NCI-H2171 (cell line): ENCODE results near the gene UBB.
"Not testable (repeated sequence)": the region's sequence is repeated elsewhere in the genome, so short reads cannot be mapped to it uniquely, and the experiment has no call there.

Experiments
- DNase-seq: peaks from one replicate; lab custom pipeline; 2025; lab: John Stamatoyannopoulos, UW

The UBB gene

DNA sequence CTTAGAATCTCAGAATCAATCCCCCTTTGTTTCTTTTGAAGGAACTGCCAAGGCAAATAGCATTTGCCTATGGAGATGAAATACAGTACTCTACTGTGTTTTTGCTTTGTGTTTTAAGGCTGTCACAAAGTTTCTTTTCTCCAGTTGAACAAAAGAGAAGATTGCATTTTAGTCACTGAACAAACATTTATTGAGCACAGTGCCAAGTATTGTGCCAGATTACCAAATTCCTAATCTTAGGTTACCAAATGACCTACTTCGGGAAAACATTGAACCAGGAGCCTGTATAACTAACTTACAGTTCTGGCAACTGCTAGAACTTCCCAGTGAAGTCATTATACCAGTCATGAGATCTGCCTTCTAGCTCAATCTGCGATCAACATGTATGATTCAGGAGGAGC, 3.0 kb upstream of the UBB start:
- no peak for DNase-seq

DNA sequence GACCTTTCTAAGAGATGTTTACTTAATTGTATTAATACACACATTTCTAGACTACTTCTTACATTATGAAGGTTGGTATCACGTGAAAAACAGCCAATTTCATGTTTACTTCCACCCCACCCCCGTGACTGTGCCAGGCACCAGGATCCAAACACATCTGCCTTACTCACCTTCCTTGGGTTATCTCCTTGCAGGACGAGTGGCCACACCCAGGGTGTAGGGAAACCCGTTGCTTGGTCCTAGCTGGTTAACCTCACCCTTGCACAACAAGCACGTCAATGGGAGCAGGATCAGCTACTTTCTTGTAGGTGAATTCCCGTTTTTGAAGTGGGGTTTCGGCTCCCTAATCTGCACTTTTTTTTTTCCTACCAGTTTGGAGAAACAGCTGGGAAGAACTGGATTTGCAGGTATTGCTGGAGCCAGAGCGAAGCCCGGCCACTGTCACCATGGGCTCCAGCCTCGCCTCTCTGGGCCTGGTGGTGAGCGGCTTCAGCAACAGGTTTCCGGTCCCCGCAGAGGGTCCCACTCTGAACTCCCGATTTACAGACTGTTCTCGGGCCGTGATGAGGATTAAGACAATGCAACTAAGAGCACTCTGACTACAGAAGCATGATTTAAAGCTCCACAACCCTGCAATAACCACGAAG, 2.1 kb upstream of the UBB start:
- DNase-seq, result no peak

DNA sequence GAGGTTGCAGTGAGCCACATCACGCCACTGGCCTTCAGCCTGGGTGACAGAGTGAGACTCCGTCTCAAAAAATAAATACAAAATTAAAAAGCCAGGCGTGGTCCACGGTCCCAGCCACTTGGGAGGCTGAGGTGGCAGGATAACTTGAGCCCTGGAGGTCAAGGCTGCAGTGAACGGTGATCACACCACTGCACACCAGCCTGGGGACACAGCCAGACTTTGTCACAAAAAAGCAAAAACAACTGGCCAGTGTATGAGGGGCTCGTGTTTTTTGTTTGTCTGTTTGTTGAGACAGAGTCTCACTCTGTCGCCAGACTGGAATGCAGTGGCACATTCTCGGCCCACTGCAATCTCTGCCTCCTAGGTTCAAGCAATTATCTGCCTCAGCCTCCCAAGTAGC, 1.2 kb upstream of the UBB start:
- no peak for DNase-seq

DNA sequence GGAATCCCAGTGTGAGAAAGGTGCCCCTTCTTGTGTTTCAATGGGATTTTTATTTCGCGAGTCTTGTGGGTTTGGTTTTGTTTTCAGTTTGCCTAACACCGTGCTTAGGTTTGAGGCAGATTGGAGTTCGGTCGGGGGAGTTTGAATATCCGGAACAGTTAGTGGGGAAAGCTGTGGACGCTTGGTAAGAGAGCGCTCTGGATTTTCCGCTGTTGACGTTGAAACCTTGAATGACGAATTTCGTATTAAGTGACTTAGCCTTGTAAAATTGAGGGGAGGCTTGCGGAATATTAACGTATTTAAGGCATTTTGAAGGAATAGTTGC, 567 bp downstream of the UBB start:
- DNase-seq, result no peak

DNA sequence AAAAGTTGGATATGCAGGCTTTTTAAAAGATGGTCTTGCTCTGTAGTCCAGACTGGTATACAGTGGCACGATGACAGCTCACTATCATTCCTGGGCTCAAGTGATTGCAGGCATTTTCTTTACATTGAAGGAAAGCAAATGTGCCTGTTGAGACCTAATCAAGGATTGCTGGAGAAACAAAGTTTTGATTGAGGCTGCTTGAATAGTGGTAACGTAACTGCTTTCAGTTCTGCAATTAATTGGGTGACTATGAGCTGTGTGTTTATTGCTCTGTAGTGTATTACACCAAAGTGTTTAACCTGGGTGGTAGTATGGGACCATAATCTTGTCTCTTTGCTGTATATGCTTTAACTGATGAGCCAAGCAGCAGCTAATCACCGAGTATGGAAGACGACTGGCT, 2.3 kb downstream of the UBB start:
- no peak for DNase-seq

DNA sequence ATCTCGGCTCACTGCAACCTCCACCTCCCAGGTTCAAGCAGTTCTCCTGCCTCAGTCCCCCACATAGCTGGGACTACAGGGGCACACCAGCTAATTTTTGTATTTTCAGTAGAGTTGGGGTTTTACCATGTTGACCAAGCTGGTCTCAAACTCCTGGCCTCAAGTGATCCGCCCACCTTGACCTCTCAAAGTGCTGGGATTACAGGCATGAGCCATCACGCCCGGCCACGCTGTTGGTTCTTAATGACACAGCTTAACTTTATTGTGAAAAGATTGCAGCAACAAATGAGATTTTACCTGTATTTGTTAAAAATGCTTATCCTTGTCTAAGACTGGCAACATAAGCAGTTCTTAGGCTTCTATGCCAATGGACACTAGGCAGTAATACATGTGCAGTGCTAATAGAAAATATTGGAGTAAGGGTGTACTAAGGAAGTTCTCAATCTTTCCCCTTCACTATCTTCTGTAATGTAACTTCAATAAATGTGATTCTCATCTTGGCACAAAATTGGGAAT, 2.9 kb downstream of the UBB start:
- no peak for DNase-seq

DNA sequence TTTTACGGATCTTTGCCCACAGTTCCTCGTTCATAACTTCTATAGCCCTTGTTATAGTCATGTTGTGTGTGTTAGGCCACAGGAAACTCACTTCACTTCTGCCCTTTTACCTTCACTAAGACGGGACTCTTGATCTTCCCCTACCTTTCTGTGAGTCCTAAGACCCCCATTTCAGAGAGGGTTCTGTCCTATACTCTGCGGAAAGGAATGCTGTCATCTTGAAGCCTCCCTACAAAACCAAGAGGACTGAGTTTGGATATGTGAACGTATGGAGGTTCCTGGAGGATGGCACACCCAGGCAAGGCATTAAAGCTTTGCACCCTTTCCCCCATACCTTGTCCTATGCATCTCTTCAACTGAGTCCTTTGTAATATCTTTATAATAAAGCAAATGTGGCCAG, 3.7 kb downstream of the UBB start:
- DNase-seq, result no peak

DNA sequence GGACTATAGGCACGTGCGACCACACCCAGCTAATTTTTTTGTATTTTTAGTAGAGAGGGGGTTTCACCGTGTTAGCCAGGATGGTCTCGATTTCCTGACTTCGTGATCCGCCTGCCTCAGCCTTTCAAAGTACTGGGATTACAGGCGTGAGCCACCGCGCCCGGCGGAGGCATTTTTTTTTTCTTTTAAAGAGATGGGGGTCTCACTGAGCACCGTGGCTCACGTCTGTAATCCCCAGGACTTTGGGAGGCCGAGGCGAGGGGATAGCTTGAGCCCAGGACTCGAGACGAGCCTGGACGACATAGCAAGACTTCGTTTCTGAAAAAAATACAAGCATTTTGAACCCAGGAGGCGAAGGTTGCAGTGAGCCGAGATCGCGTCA, 5.2 kb downstream of the UBB start:
- not testable (repeated sequence) for DNase-seq

DNA sequence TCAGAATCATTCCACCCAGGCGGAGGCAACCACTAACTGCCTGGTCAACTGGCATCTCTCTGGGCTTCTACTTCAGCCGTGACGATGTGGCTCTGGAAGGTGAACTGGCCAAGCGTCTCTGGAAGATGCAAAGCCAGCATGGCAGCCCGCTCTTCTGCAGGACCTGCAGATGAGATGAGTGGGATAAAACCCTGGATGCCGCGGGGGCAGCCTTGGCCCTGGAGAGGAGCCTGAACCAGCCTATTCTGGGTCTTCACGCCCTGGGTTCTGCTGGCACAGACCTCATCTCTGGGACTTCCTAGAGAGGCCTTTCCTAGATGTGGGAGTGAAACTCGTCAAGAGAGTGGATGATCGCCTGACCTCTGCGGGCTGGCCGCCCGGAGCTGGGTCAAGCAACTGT, 10.6 kb downstream of the UBB start:
- no peak for DNase-seq

DNA sequence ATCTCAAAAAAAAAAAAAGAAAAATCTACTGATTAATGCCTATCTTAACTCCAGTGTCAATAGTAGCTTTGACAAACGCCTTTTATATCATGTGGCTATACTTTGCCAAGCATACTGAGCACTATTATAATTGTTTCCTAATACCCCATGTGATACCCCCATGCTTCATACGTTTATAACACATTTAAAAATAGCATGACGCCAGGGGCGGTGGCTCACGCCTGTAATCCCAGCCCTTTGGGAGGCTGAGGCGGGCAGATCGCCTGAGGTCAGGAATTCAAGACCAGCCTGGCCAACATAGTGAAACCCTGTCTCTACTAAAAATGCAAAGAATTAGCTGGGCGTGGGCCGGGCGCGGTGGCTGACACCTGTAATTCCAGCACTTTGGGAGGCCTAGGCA, 11.6 kb downstream of the UBB start:
- DNase-seq, result not testable (repeated sequence)

DNA sequence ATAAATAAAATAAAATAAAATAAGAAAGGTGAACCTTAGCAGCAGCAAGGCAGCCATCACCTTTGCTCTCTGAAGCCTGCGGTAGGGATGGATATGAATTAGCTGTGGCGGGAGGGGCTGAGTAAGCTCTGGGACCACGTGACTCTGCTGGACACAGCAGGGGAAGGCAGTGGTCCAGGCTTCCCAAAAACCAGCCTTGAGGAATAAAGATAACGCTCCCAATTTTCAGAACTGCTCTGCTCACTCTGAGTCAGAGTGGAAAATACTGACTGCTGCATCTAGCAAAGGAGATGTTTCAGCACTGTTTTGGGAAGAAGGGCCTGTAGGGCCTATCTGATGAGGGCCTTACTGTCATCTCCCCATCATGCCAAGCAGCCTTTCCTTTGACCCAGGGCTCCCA, 15.0 kb downstream of the UBB start:
- not testable (repeated sequence) for DNase-seq

DNA sequence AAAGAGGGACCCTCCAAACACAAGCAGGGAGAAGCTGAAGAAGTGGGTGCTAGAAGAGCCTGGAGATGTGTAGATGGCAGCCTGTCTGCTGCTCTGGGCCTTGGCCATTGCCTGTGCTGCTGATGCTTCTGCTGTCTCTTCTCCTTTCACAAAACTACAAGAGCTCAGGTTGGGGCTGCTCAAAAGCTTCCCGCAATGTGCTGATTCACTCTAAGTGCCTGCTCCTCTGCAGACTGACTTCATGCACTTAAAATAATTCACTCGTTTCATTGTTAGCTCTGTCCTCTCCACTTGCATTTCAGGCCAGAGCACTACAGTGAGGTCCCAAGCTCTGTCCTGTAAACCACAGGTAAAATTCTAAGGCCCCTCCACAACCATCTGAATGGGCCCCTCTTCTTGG, 15.8 kb downstream of the UBB start:
- DNase-seq, result not testable (repeated sequence)

DNA sequence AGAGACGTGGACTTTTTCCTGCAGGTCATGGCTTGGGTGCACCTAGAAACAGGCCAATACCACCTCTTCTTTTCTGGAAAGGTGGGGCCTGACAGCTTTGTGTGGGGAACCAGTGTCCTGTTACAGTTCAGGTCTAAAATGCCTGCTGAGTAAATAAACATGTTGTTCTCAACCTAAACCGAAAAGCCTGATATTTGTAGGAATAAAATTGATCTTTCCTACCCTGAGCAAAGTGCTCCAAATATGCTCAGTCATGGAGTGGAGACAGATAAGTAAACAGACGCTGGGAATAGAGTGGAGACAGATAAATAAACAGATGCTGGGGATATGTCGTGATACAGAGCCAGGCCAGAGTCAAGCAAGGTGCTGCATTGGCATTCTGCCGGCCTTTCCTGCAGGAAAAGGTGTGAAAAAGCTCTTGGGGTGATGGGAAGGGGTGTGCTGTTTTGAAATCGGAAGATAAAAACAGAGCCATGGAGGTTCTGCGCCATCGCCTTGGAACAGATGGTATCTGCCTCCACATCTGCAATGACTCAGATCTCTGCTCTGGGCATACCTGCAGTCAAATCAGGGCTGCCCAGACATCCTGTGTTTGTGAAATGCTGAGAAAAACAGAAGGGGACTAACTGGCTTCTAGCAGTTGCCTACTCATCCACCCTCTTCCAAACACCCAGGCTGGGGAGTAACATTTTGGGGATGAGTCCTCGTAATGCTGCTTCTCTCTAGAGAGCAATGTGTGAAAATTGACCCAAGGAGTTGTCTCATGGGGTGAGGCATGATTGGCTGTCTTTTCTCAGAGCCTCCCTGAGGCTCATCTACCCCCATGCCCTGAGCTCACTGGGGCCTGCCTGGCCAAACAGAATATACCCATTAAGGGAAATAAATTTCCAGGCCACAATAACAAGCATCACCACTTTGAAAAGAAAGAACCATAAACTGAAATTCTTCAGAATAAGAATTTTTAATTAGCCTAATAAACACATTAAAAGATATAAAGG, 17.7 kb downstream of the UBB start:
- DNase-seq, result peak; percentile 77

DNA sequence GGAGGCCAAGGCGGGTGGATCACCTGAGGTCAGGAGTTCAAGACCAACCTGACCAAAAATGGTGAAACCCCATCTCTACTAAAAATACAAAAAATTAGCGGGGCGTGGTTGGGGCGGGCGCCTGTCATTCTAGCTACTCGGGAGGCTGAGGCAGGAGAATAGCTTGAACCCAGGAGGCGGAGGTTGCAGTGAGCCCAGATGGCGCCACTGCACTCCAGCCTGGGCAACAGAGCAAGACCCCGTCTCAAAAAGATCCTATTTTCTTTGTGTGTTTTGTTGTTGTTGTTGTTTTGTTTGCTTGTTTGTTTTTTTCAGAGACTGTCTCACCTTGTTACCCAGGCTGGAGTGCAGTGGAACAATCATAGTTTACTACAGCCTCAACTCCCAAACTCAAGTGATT, 23.0 kb downstream of the UBB start:
- DNase-seq, result not testable (repeated sequence)

DNA sequence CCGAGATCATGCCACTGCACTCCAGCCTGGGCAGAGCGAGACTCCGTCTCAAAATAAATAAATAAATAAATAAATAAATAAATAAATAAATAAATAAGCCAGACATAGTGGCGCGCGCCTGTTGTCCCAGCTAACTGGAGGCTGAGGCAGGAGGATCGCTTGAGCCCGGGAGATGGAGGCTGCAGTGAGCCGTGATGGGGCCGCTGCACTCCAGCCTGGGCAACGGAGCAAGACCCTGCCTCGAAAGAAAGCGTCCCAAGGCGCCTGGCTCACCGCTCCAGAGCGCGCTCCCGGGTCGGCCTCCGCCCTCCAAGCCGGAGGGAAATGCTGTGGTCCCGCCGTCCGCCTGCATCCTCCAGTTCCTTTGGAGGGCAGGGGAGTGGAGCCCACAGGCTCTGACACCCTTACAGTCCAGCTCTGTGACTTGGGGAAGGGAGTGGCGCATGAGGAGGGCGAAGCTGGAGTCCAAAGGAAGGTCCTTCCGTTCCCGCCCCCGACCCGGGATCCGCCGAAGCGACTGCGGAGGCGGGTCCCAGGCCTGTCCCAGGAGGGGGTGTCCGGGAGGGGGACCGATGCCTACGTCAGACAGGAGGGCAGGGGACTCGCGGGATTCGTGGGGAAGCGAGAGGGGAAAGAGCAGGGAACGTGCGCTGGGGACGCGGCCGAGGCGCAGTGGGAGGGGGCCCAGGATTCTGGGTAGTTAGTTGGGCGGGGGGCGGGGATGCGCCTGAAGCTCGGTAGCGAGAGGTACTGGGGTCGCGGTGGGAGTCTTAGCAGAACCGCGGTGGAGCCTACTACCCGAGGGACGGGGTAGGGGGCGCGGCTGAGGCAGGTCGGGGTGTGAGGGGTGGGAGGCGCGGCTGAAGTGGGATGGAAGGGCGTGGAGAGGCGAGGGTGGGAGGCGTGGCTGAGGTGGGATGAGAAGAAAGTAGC, 26.1 kb downstream of the UBB start:
- DNase-seq, result no peak

DNA sequence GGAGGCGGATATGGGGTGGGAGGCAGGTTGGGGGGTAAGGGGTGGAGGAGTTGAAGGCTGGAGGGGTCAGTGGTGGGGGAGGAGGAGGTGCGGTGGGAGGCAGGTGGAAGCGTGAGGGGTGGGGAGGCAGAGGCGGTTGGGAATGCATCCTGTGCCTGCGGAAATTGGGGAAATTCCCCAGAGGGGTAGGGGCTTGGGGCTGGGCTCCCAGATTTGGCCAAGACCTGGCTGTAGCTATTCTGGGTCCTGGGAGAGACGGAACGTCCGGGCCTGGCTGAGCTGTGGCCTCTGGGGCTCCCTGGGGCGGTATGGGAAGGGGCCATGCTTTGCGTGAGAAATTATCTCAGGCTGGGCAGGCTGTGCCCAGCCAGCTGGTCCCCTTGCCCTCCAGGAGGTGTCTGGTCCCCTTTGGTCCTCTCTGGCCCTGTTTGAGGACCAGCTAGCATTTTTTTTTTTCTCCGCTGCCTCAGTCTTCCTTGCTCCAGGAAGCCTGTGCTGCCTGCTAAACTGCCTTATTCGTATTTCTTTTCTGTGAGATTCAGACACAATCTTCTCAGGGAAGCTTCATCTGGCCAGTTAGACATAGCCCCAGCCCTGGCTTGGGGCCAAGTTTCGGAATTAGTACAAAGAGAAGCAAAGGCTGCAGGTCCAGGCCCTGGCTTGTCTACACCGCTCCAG, 27.2 kb downstream of the UBB start:
- DNase-seq, result peak; percentile 27

DNA sequence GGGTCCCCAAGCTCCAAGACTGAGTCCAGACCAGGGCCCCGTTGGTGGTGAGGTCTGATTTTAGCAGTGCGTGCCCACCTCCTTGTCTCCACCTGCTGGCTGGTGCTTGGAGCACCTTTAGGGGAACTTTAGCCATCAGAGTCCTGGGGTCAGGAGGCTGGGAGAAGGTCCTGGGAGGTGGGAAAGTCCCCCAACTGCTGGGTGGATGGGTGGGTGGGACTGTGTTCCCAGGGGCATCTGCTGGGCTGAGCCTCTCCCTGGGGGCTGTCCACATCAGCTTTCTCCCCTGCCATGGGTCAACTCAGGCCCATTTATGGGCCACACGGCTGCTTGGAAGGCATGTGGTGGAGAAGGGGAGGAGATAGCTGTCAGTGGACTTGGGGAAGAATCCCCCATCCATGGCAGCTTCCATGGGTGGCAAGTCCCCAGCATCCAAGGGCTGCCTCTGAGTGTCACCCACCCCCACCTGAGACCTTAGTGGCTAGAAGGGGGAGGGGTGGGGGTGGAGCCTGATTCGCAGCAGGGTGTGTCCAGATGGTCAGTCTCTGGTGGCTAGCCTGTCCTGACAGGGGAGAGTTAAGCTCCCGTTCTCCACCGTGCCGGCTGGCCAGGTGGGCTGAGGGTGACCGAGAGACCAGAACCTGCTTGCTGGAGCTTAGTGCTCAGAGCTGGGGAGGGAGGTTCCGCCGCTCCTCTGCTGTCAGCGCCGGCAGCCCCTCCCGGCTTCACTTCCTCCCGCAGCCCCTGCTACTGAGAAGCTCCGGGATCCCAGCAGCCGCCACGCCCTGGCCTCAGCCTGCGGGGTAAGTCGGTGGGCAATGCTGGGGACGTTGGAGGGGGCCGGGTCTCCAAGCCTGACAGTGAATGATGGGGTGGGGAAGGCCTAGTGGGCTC, 34.4 kb downstream of the UBB start, which contains the start of gene TRPV2:
TRPV2 (plus strand) TSS at position 541 of the 894 bp plus-strand sequence. CDS start 2,098 bp downstream, outside the sequence.
- no peak for DNase-seq

DNA sequence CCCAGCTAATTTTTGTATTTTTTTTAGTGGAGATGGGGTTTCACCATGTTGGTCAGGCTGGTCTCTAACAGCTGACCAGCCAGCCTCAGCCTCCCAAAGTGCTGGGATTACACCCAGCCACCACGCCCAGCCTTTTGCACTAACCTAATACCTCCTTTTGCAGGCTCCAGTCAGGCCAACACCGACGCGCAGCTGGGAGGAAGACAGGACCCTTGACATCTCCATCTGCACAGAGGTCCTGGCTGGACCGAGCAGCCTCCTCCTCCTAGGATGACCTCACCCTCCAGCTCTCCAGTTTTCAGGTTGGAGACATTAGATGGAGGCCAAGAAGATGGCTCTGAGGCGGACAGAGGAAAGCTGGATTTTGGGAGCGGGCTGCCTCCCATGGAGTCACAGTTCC, 36.5 kb downstream of the UBB start:
- no peak for DNase-seq

DNA sequence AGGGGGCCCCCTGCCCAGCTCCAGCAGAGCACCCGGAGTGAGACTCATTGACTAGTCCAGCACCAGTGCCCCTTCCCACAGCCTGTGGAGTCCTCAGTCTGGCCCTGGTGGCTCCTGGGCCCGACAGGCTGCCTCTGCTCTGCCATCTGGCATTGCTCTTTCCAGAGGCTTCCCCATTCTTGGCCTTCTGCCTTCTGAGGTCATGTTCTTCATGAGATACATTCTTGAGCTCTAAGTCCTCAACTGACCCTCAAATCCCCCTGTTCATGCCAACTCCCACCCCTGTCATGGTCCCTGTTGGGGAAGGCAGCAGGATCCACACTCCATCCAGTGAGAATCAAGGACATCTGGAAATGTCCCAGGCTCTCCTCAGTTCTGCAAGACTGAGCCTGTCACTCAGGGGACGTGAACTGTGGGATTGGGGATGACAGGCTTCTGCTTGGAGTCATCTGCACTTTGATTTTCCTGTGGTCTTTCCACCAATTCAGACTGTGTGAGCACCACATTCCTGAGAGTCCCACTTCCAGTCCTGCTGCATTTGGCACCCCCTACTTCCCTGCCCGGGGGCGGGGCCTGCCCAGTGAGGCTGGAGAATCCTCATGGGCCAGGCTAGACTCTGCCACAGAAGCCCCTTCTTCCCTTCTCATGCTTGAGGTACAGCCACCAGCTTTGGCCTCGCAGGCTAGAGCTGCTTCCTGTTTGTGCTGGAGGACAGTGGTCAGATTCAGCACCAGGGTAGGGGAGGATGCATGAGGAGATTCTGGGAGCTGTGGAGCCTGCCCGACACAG, 37.2 kb downstream of the UBB start:
- no peak for DNase-seq

DNA sequence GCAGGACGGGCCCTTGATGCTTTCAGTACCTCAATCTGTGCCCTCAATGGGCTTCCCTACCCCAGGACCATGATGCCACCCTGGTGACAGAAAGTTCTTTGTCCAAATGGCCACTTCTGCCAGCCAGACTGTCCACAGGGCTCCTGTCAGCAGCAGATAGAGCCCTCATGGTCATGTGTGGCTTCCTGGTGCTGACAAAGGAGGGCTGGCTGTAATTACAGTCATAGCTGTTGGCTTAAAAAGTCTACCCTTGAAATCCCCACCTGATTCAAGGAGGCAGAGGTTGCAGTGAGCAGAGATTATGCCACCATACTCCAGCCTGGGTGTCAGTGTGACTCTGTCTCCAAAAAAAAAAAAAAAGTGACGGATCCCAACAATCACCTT, 37.8 kb downstream of the UBB start:
- no peak for DNase-seq
